Activated gamma-delta T cell (primary cell): ENCODE data around the gene SSR3.
"Not testable (repeated sequence)": the region's sequence is repeated elsewhere in the genome, so short reads cannot be mapped to it uniquely, and the experiment has no call there.

Experiments
- DNase-seq: peaks from one replicate; lab custom pipeline; 2025; lab: John Stamatoyannopoulos, UW

Gene SSR3

DNA sequence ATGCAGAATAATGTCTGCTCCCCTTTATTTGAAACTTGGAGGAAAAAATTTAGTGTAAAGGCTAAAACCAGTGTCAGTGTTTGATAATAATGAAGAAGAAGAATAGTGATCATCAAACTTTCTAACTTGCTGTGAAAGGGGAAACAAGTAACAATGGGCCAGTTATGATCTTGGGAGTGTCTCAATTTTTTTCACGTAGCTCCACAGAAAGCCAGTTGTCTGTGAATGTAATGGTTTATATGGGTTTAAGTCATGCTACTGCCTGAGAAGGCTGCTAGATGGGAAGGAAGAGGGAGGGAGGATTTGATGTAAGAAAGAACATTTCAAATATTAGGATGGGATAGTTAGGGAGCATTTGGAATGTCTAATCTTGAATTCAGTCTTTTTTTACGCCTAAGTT, 21.1 kb upstream of the SSR3 start:
- DNase-seq, result no peak

DNA sequence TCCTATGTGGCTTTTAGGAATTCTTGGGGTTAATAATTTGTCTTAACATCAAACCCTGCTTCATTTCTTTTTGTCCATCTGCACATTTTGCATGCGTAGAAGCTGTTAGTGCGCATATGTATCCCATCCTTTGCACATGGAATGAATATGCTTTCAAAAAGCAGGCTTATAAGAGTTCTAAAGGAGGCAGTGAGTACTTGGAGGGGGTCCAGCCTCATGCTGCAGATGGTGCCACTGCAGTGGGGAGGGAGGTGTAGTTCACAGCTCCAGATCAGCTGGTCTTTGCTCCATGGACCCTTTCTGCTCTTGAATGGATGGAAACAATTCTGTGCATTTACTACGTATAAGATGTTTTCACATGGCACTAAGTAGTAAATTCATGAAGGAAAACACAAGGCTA, 20.7 kb upstream of the SSR3 start:
- no peak for DNase-seq

DNA sequence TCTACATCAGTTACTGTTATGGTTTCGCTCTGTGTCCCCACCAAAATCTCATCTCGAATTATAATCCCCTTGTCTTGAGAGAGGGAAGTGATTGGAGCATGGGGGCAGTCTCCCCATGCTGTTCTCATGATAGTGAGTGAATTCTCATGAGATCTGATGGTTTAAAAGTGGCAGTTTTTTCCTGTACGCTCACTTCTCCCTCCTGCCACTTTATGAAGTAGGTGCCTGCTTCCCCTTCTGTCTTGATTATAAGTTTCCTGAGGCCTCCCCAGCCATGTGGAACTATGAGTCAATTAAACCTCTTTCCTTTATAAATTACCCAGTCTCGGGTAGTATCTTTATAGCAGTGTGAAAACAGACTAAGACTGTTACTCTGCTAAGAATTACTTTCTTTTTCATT, 15.0 kb upstream of the SSR3 start:
- DNase-seq, result not testable (repeated sequence)

DNA sequence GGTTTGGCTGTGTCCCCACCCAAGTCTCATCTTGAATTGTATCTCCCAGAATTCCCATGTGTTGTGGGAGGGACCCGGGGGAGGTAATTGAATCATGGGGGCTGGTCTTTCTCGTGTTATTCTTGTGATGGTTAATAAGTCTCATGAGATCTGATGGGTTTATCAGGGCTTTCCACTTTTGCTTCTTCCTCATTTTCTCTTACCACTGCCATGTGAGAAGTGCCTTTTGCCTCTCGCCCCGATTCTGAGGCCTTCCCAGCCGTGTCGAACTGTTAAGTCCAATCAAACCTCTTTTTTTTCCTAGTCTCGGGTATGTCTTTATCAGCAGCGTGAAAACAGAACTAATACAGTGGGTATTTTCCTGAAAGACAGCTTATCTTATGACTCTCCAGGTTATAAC, 14.1 kb upstream of the SSR3 start:
- DNase-seq, result not testable (repeated sequence)

DNA sequence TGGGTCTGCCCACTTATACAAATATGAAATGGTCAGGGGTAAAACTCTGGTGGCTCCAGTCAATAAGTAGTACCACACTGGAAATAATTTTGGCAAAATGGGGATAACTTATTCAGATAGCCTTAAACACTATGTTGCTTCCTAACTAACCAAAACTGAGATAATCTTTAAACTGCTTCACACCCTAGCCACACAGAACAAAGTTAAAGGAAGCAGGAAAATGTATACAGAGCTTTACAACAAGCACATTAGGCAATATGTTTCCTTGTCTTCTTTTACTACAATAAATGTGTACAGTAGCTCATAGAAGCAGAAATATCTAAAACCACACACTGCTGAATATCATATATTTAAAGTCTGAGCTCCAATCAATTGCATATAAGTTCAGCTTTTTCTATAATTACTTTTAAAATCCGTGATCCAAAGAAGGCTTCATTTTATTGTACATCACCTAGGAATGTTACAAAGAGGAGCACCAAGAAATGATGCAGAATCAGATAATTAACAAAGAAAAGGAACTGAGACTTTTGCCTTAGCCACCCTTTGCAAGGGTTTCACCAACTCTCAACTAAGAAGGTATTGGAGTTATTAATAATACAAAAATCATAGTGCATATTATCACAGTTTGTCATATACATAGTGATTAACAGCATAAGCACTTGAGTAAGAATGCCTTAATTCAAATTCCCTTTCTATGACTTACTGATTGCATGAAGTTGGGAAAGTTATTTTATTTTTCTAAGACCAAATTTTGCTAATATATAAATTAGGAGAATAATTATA, 9.2 kb upstream of the SSR3 start:
- no peak for DNase-seq

DNA sequence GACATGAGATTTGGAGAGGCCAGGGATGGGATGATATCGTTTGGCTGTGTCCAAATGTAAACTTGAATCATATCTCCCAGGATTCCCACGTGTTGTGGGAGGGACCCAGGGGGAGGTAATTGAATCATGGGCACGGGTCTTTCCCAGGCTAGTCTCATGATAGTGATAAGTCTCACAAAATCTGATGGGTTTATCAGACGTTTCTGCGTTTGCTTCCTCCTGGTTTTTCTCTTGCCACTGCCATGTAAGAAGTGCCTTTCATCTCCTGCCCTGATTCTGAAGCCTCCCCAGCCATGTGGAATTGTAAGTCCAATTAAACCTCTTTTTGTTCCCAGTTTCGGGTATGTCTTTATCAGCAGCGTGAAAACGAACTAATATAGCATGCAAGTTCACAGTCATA, 7.6 kb upstream of the SSR3 start:
- DNase-seq, result not testable (repeated sequence)

DNA sequence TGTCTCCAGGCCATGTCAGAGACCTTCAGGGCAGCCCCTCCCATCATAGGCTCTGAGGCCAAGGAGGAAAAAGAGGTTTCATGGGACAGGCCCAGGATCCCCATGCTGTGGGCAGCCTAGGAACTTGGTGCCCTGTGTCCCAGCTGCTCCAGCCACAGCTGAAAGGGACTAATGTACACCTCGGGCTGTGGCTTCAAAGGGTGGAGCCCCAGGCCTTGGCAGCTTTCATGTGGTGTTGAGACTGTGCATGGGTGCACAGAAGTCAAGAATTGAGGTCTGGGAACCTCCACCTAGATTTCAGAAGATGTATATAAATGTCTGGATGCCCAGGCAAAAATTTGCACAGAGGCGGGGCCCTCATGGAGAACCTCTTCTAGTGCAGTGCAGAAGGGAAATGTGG, 6.6 kb upstream of the SSR3 start:
- no peak for DNase-seq

DNA sequence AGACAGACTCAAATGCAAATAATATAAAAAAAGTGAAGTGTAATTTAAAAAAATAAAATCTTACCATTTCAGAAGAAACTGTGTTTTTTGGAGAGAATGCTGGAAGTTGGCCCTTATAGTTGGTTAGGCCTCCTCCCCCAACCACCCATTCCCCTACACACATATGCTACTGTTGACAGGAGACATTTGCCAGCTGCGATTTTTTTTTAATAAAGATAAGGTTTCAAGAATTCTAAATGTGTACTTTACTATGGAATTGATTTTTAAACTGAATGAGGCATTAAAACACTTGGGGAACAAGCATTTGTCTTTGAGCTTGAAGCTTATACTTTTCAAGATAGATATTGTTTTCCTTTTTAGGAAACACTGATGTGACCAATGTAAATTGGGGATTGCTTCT, 4.4 kb upstream of the SSR3 start:
- DNase-seq, result no peak

DNA sequence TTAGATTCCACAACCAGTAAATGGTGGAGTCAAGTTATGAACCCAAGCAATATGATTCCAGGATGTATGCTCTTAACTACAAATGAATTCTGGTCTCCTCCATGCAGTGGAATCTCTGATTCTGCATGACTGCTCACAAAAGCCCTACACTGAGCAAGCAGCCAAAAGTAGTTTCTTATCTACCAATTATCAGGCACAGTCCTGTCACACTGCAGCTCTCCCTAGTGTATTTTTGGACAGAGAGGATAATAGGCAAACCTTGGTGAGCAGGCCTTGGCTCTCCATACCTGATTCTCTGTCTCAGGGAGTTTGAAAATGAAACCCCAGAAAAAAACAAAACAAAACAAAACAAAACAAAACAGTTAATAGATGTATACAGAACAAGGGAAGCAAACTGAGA, 3.5 kb upstream of the SSR3 start:
- DNase-seq, result no peak

DNA sequence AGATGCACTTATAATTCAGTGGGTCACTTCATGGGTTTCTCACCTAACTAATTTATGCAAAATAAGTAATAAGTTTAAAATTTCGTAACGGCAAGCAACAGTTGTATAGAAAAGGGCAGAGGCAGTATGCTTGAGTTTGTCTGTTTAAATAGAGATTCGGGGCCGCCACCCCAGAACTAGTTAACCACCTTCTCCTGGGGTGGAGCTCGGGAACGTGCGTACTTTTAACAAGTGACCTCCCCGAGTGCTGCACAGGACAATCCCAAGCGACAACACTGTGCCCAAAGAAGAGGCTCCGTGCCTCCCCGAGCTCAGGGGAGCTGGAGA, 439 bp downstream of the SSR3 start:
- DNase-seq, result no peak

DNA sequence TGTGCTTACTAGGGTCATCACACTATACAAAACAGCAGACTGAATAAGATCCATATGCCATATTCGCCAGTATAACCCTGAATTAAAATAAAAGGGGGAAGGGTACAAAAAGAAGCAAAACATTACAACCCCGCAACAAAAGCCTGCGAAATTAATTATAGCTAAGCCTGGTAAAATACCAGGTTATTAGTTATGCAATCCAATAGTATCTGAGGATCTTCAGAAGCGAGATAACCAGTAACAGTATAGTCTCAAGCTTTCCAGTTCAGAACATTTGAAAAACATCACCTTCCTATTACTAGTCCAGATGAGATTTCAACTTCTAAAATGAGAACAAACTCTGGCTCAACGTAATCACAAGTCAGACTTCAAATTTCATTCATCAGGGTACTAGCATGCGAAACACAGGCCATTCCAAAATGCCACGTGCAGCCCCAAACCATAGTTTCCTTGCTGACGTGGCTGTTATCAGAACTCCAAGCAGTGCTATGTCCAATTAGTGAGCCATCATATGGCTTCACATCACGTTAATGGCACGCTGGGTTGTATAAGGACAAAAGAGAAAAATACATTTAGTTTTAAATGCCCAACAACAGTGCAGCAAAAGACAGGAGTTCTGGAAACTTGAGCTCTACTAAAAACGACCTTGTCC, 1.1 kb downstream of the SSR3 start:
- no peak for DNase-seq

DNA sequence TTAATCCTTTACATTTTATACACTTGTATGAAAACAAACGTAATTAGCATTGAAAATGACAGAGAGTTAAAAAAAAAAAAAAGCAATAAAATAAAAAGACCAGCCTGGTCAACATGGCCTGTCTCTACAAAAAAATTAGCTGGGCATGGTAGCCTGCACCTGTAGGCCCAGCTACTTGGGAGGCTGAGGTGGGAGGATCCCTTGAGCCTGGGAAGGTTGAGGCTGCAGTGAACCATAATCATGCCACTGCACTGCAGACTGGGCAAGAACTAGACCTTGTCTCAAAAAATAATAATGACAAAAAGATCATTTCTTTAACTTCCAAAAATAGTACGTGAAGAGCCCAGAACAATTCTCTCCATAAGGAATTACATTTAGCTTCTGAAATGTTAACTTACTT, 1.9 kb downstream of the SSR3 start:
- DNase-seq, result no peak

DNA sequence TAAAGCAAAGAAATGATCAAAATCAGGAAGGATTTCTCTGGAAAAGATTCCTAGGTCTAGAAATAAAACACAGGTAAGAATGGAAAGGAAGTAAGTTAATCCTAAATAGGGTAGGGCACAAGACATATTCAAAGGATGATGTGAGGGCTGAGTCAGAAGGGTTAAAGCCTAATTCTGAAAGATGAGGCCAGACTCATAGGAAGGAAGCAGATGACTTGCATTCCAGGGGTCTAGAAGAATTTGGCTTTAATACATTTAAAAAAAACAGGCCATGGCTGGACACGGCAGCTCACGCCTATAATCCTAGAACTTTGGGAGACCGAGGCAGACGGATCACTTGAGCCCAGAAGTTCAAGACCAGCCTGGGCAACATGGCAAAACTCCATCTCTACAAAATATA, 3.2 kb downstream of the SSR3 start:
- DNase-seq, result no peak

DNA sequence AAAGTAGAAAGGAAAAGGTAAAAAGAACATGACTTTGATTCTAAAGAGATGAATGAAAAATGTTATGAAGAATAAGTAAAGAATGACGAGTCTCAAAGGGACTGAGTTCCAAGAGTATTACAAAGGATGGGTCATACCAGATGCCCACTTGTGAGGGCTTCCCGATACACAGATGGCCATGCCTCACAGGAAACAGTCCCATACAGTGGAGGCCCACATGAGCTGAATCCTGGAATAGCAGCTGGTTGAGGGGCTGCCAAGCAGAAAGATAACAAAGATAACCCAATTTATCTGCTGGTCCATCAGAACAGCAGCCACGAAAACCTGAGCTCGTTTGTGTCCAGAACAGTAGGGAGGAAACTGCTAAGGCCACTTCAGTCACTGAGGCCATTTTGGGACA, 3.7 kb downstream of the SSR3 start:
- no peak for DNase-seq

DNA sequence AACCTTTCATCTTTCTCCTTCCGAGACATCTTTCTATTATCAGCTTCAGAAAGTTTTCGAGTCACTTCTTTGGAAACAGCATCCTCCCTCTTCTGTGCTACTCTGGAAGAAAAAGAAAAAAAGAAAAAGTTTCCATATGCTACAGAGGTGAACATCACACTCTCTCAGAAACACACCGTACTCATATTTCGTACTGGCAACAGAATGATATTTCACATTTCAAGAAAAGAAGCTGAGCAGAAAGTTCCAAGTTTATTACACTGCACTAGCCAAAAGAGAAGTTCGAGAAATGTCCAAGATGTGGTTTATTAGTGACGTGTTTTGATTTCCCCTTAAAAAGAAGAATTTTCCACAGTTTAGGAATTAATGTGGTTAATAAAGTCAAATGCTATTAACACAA, 6.0 kb downstream of the SSR3 start:
- no peak for DNase-seq

DNA sequence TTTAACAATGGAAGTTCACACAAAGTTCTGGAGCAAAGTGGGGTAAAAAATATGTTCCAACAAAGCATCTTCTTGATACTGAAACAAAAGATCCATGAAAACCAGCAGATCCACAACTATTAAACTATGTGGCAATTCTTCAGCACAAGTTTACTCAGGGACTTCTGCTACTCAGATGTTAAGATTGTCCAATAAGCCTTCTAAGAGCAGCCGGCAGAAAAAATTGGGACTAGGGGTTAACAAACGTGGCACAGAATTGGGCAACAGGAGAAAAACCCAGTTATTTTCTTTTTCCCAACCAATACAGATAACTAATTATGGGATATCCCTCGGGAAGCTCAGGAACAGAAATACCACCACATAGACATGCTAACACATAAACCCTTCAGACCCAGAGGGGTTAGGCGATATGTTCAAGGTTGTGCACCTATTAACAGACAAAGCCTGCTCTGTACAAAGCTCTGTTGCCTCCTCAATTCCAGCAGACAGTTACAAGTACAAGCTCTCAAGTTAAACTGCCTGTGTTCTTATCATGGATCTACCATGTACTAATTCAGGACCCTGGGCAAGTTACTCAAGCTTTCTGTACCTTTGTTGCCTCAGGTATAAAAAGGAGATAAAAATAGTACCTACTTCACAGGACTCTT, 6.8 kb downstream of the SSR3 start:
- DNase-seq, result no peak

DNA sequence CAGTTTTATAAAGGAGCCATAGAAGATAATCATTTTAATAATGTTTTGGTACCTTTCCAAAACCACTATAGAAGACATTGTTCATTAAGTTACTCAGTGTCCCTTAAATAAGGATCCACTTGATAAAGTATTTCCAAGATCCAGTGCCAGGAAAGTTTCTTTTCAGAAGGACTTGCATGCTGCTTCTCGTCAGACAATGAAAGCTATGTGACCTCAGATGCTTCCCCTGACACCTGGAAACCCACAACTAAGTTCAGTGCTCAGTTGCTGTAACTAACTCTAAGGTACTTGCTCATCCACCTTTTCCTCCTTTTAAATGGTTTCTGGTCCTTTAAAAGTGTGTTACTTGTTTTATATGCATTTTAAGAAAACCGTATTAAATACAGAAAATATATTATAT, 7.3 kb downstream of the SSR3 start:
- no peak for DNase-seq

DNA sequence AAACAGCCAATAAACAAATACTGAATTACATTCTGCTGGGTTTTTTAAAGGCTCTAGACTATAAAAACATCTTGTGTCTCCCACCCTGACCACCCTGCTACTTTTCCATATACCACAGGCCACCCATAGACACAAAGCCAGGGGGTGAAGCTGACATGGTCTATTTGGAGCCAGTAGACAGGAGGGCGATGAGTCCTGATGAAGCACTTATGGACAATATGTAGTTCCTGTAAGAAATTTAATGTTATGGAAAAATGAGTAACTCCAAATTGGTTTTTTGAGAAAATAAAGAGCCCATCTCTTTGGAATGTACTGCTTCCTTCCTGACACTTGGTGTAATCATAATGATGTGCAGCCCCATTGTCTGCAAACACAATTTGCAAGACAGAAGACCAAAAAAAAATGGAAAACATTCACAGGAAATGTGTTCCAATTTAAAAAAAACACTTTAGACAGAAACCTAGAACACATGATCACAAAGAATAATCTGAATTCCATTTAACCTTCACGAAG, 11.8 kb downstream of the SSR3 start:
- no peak for DNase-seq

DNA sequence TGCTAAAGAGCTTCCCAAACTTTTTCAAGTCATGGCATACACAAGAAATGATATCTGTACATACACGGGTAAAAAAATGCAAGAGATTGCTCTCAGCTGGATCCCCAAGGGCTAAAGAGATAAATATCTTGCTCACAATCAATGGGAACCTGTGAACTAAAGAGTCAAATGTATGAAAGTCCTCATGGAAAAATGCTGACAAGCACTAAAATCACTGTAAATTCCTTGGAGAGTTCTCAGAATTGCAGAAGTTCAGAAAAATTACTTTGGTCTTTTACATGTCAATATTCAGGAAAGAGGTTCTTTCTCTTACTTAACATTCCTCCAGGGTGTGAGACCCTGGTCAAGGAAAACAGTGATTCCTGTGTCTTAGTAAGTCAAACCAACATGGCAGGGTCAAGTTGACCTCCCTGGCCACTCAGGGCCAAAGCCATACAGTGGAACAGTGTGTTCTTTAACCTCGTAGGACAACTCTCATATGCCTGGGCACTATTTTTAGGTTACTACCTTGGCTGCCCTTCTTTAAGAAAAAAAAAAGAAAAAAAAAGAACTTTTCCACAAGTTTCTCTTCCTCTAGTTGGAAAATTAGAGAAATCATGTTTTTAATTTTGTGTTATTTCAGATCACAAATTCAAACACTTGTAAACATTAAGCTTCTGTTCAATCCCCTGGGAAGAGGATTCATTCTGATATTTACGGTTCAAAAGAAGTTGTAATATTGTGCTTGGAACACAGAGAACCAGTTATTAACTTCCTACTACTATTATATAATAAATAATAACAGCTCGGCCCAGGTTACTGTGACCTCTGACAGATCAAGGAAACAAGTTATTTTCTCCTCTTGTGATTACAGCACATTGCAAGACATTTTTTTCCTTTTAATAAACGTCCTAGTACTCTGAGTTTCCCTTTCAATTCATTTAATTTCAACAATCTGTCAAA, 12.5 kb downstream of the SSR3 start:
- DNase-seq, result no peak

DNA sequence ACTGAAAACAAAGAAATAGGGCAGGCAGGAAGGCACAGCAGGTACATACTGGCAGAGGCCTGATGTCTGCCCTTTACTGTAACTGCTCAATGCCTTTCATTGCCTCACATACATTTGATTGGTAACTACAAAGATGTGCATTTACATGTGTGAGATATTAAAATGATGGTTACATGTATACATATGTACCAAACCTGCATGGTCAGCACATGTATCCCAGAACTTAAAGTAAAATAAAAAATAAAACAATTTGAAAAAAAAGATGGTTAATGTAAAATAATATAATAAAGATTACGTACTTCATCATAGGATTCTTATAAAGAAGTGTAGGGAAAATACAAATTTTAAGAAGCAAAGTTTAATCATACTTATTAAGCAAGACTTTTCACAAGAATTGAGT, 15.1 kb downstream of the SSR3 start:
- DNase-seq, result no peak

DNA sequence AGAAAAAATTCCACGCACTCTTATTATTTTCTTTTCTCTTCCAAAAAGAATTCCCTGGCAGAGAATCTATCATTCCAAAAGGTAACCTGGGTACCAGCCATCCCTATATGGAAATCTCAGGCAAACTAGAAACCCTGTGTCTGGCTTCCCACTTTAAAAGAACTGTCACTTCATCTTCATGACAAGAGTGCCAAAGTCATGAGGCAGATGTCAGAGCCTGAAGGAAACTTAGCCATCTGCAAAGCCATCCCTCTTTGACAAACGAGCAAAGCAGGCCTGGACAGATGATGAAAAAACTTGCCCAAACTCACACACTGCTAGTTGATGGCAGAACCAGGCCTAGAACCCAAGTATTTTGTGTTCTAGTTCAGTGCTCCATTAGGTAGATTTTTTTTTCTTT, 15.9 kb downstream of the SSR3 start:
- no peak for DNase-seq
